Measurements from ENCODE around the gene MTX1.
"Not testable (repeated sequence)": the region's sequence is repeated elsewhere in the genome, so short reads cannot be mapped to it uniquely, and the experiment has no call there.

DNA sequence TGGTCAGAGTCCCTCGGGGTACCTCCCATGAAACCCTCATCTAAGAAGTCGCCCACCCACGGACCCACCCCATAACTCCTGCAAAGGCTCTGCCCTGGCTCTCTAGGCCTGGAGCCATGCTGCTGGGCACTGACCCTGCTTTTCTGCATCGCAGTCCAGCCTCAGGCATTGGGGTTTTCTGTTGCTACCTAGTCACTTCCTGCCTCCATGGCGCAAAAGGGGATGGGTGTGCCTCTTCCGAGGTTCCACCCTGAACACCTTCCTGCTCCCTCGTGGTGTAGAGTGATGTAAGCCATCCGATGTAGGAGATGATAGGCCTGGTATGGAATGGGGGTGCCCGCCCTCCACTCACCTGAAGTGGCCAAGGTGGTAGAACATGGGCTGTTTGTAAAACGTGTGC lies 6.2 kb downstream of the MTX1 start:
- TF ChIP-seq, protein P1, sequence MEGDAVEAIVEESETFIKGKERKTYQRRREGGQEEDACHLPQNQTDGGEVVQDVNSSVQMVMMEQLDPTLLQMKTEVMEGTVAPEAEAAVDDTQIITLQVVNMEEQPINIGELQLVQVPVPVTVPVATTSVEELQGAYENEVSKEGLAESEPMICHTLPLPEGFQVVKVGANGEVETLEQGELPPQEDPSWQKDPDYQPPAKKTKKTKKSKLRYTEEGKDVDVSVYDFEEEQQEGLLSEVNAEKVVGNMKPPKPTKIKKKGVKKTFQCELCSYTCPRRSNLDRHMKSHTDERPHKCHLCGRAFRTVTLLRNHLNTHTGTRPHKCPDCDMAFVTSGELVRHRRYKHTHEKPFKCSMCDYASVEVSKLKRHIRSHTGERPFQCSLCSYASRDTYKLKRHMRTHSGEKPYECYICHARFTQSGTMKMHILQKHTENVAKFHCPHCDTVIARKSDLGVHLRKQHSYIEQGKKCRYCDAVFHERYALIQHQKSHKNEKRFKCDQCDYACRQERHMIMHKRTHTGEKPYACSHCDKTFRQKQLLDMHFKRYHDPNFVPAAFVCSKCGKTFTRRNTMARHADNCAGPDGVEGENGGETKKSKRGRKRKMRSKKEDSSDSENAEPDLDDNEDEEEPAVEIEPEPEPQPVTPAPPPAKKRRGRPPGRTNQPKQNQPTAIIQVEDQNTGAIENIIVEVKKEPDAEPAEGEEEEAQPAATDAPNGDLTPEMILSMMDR (IDR thresholded peaks at IDR 0.05): not testable (repeated sequence)
- not testable (repeated sequence) for TF ChIP-seq POLR2A (IDR thresholded peaks at IDR 0.05)

Data from testis (tissue), 2 donors.